ENCODE results near the gene MCOLN3. TPM values are rescaled to one million over a fixed set of nuclear protein-coding genes. Genes with fewer than 3 reads are reported as not detected.

MCOLN3 gene
- total RNA-seq, 2 donors from 2014 or later = 15.8 to 17.5 TPM

- intact Hi-C loops (cut with DNase I) = no loop called here
- 35 to 36% methylated on average over 1 of the region's 1 CpG for WGBS, 2 donors
- Histone ChIP-seq H3K9me3 (no peaks in the 10 kb centered on the region), H3K36me3 (replicated peaks in 1 of 2; ENCODE audit: insufficient read depth in 1 of 2, low read depth in 2 of 2) (no peaks in the 10 kb centered on the region), H3K4me3 (no peak overlapping the region), H3K27me3 (no peaks in the 10 kb centered on the region), H3K4me1 (no peaks in the 10 kb centered on the region), H3K27ac (no peak overlapping the region)
- ATAC-seq = no peak
- DNase-seq = no peak
- TF ChIP-seq CTCF (IDR thresholded peaks at IDR 0.05) (no peak), POLR2A (IDR thresholded peaks at IDR 0.05) (no peak)
Measured at GRCh38 chr1:85058786-85059185, 10.5 kb upstream of the MCOLN3 start.

DNA sequence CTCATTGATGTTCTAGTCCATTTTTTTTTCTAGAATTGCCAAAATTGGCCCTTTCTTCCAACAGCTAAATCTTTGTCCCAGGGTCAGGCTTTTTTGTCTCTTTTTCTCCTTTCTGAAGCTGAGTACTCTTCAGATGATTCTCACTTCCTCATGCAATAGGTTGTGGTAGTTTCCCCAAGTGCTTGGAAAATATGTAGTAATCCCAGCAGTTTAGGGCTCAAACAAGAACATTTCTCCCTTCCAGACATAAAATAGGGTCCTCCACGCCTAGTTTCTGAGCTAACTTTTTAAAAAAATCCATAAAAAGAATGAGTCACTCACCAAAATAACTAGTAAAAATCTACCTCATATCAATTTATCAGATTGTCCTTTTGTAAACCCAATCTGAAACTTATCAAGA is 10.0 kb upstream of the MCOLN3 start:
- DNase-seq = no peak
- no peak overlapping the region for H3K27ac ChIP-seq
- no peak for ATAC-seq
- WGBS, 2 donors = 47 to 66% methylated on average over 1 of the region's 1 CpG
- TF ChIP-seq CTCF (IDR thresholded peaks at IDR 0.05) (no peak), POLR2A (IDR thresholded peaks at IDR 0.05) (no peak)
- H3K9me3 ChIP-seq = no peaks in the 10 kb centered on the region
- H3K4me1 ChIP-seq = no peaks in the 10 kb centered on the region
- H3K27me3 ChIP-seq = no peaks in the 10 kb centered on the region
- intact Hi-C loops (cut with DNase I) = no loop called here
- H3K4me3 ChIP-seq = no peak overlapping the region
- H3K36me3 ChIP-seq (replicated peaks in 1 of 2; ENCODE audit: insufficient read depth in 1 of 2, low read depth in 2 of 2) = no peaks in the 10 kb centered on the region

DNA sequence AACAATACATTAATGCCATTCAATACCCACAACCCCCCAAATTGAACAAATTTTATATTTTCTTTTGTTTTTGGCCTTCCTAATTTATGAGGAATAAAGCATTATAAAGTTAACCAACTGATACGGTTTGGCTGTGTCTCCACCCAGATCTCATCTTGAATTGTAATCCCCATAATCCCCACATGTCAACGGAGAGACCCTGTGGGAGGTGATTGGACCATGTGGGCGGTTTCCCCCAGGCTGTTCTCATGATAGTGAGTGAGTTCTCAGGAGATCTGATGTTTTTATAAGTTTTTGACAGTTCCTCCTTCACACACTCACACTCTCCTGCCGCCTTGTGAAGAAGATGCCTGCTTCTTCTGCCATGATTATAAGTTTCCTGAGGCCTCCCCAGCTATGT is 6.4 kb upstream of the MCOLN3 start:
- Histone ChIP-seq H3K4me3 (no peak overlapping the region), H3K9me3 (no peaks in the 10 kb centered on the region), H3K27me3 (no peaks in the 10 kb centered on the region), H3K36me3 (replicated peaks in 1 of 2; ENCODE audit: insufficient read depth in 1 of 2, low read depth in 2 of 2) (no peaks in the 10 kb centered on the region), H3K27ac (no peak overlapping the region), H3K4me1 (peaks cover 5% of the 10 kb centered on the region)
- no peak for TF ChIP-seq CTCF (IDR thresholded peaks at IDR 0.05)
- no peak for ATAC-seq
- no peak for DNase-seq
- intact Hi-C loops (cut with DNase I) = no loop called here
- WGBS, 2 donors = 75 to 82% methylated on average over 4 of the region's 4 CpGs

- H3K27ac ChIP-seq = no peak overlapping the region
- no peaks in the 10 kb centered on the region for H3K36me3 ChIP-seq (replicated peaks in 1 of 2; ENCODE audit: insufficient read depth in 1 of 2, low read depth in 2 of 2)
- no peaks in the 10 kb centered on the region for H3K27me3 ChIP-seq
- no peak overlapping the region for H3K4me3 ChIP-seq
- 31 to 33% methylated on average over 11 of the region's 11 CpGs for WGBS, 2 donors
- intact Hi-C loops (cut with DNase I) = no loop called here
- TF ChIP-seq POLR2A (IDR thresholded peaks at IDR 0.05) (no peak), CTCF (IDR thresholded peaks at IDR 0.05) (no peak)
- DNase-seq (peak in 1 of 4 donors; percentile 7), ATAC-seq (no peak)
- no peaks in the 10 kb centered on the region for H3K9me3 ChIP-seq
- peaks cover 16% of the 10 kb centered on the region for H3K4me1 ChIP-seq
Measured at GRCh38 chr1:85049735-85050166, 1.5 kb upstream of the MCOLN3 start.

DNA sequence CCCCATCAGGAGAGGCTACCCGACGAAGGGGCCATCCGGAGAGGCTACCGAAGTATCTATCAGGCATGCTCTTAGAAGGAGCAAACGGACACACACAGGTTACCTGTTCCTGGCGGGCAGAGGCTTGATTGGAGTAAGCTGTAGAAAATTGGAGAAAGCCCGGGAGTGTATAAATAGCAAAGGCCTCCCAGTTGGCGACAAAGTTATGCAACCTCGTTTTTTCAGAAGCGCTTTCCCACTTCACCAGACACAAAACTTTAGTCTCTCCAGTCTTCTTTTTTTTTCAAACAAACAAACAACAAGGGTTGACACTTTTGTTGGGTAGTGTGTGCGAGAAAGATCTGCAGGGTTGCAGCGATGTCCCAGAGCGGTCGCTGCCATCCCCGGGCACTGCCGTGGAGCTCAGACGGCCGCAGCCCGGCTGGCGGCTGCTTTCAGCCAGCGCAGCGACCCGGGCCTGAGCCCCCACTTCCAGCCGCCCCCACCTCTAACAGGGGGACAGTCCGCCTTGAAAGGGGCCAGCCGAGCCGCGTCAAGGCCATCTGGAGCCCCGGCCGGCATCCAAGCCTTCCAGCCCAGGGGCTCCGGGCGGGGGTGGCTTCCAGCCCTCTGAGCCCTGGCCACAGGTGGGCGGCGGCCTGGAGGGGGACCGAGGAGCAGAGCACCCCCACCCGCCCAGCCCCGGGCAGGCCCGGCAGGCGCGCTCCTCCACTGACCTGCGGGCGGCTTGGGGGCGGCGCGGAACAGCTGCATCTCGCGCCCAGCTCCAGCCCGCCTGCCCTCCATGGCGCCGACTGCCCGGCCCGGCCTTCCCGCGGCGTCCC is 616 bp downstream of the MCOLN3 start:
- 2% methylated on average over 25 to 49 of the region's 55 CpGs for WGBS, 2 donors
- H3K4me3 ChIP-seq = peak overlapping the region; percentile 49 to 58

More for the DNA sequence above, 616 bp downstream of the MCOLN3 start:
- Histone ChIP-seq H3K27ac (peak overlapping the region; percentile 49 to 80 (median 61)), H3K4me1 (peaks cover 16% of the 10 kb centered on the region), H3K27me3 (no peaks in the 10 kb centered on the region), H3K9me3 (no peaks in the 10 kb centered on the region), H3K36me3 (replicated peaks in 1 of 2; ENCODE audit: insufficient read depth in 1 of 2, low read depth in 2 of 2) (no peaks in the 10 kb centered on the region)
- ATAC-seq = peak; percentile 71
- peak; percentile 17 to 53 (median 28) for DNase-seq
- intact Hi-C loops (cut with DNase I) = no loop called here
- TF ChIP-seq POLR2A (IDR thresholded peaks at IDR 0.05) (no peak), CTCF (IDR thresholded peaks at IDR 0.05) (no peak)

Measured in body of pancreas (tissue), 4 donors.